SK-N-SH (cell line): ENCODE measurements around the gene ETV3. TPM values are rescaled to one million over a fixed set of nuclear protein-coding genes. Genes with fewer than 3 reads are reported as not detected.
A peak's percentile ranks its signal among the peaks of the same experiment; 100 is the strongest.

Experiments
- CTCF ChIA-PET: fragments of 300-600, 350-600 bp; formaldehyde crosslinking; extraction: SDS; loops from one replicate; lab custom pipeline; 2021; lab: Yijun Ruan, JAX
- POLR2A ChIA-PET: fragments of 350-600 bp; sonication (Branson Sonifier 250); formaldehyde crosslinking; extraction: SDS; loops from one replicate; lab custom pipeline; 2020; ENCODE audit warnings: antibody characterized with exemption, inconsistent platforms; lab: Yijun Ruan, JAX
- DNase-seq: peaks from one replicate; pipeline ENCODE4 v3.0.0; 2012
- H2AFZ ChIP-seq: fragments of 200-600 bp; sonication (generic); 2 replicates; pipeline ENCODE4 v1.8.1; 2016; ENCODE audit warnings: antibody characterized with exemption, mild to moderate bottlenecking, low read depth
- H3F3A ChIP-seq: fragments of 200-600 bp; sonication (generic); replicated peaks from 2 replicates; pipeline ENCODE3; 2016; ENCODE audit warnings: antibody characterized with exemption, mild to moderate bottlenecking; ENCODE audit not compliant: insufficient read depth
- H3K27ac ChIP-seq, 2 experiments: fragments of 200-500 bp in 1 of 2; fragments of 200-600 bp in 1 of 2; sonication (Bioruptor generic) in 1 of 2; sonication (generic), shearing (Covaris generic) in 1 of 2; 2 replicates each; pipeline versions ENCODE4 v1.5.1 to v1.6.1; 2014 to 2016; ENCODE audit warnings: low read depth in 2 of 2, inconsistent platforms in 1 of 2, low read length in 1 of 2, mild to moderate bottlenecking in 1 of 2, mixed read lengths in 1 of 2
- H3K27me3 ChIP-seq: fragments of 200-600 bp; sonication (generic), shearing (Covaris generic); 2 replicates; pipeline ENCODE4 v1.6.1; 2016; ENCODE audit warnings: mixed run types; ENCODE audit not compliant: insufficient read depth
- H3K36me3 ChIP-seq, 2 experiments: fragments of 200-500 bp in 1 of 2; fragments of 200-600 bp in 1 of 2; sonication (Bioruptor generic) in 1 of 2; sonication (generic) in 1 of 2; replicated peaks in 1 of 2; 2 replicates each; pipeline versions ENCODE3 to v1.5.1; 2014 to 2016; ENCODE audit warnings: low read length in 1 of 2, mild to moderate bottlenecking in 1 of 2; ENCODE audit not compliant: insufficient read depth in 2 of 2, control insufficient read depth in 1 of 2
- H3K4me1 ChIP-seq, 2 experiments: fragments of 200-500 bp in 1 of 2; fragments of 200-600 bp in 1 of 2; sonication (Bioruptor generic) in 1 of 2; sonication (generic), shearing (Covaris generic) in 1 of 2; 2 replicates each; pipeline versions ENCODE4 v1.5.1 to v1.6.1; 2014 to 2016; ENCODE audit warnings: low read depth in 1 of 2, low read length in 1 of 2, mixed run types in 1 of 2; ENCODE audit not compliant: insufficient read depth in 2 of 2, control insufficient read depth in 1 of 2
- H3K4me2 ChIP-seq: fragments of 200-600 bp; sonication (generic), shearing (Covaris generic); 2 replicates; pipeline ENCODE4 v1.6.1; 2017; ENCODE audit warnings: mixed run types
- H3K4me3 ChIP-seq, 2 experiments: fragments of 200-500 bp in 1 of 2; fragments of 200-600 bp in 1 of 2; sonication (Bioruptor generic) in 1 of 2; sonication (generic), shearing (Covaris generic) in 1 of 2; 2 replicates each; pipeline versions ENCODE4 v1.5.1 to v1.8.1; 2014 to 2016; ENCODE audit warnings: low read depth in 2 of 2, inconsistent platforms in 1 of 2, low read length in 1 of 2, mild to moderate bottlenecking in 1 of 2, mixed read lengths in 1 of 2, moderate library complexity in 1 of 2
- H3K79me2 ChIP-seq: fragments of 200-600 bp; sonication (generic); 2 replicates; pipeline ENCODE4 v1.8.1; 2017; ENCODE audit warnings: mild to moderate bottlenecking; ENCODE audit not compliant: insufficient read depth
- H3K9ac ChIP-seq: fragments of 200-600 bp; sonication (generic); 2 replicates; pipeline ENCODE4 v1.6.1; 2017; ENCODE audit warnings: mixed run types
- H3K9me2 ChIP-seq: fragments of 200-600 bp; sonication (generic); 2 replicates; pipeline ENCODE4 v1.6.1; 2017; ENCODE audit warnings: mixed run types
- H3K9me3 ChIP-seq: fragments of 200-600 bp; sonication (generic); 2 replicates; pipeline ENCODE4 v1.6.1; 2017; ENCODE audit warnings: mixed run types, mild to moderate bottlenecking, moderate library complexity
- H4K20me1 ChIP-seq: fragments of 200-600 bp; sonication (generic); 2 replicates; pipeline ENCODE4 v1.6.1; 2017; ENCODE audit warnings: mild to moderate bottlenecking, mixed run types; ENCODE audit not compliant: insufficient read depth
- EP300 ChIP-seq, 2 experiments: IDR thresholded peaks; 2 replicates each; pipeline versions ENCODE4 v1.4.0 to v1.6.1; 2012; ENCODE audit warnings: borderline replicate concordance in 1 of 2, low read depth in 1 of 2, low read length in 1 of 2
- EZH2phosphoT487 ChIP-seq: fragments of 200-600 bp; sonication (generic); IDR thresholded peaks from 2 replicates; pipeline ENCODE4 v1.6.1; 2017; ENCODE audit warnings: low read depth, mixed run types, mild to moderate bottlenecking, antibody characterized with exemption, moderate library complexity, borderline replicate concordance
- GABPA ChIP-seq: IDR thresholded peaks from 2 replicates; pipeline ENCODE4 v1.4.0; 2012; ENCODE audit warnings: low read depth, mild to moderate bottlenecking
- GATA2 ChIP-seq: sonication (generic); formaldehyde crosslinking; IDR thresholded peaks from 2 replicates; pipeline ENCODE4 v1.5.0; 2020; ENCODE audit warnings: mild to moderate bottlenecking, missing genetic modification reagents
- JUND ChIP-seq: IDR thresholded peaks from 2 replicates; pipeline ENCODE4 v1.4.0; 2012
- NRF1 ChIP-seq: IDR thresholded peaks from 2 replicates; pipeline ENCODE4 v1.6.1; 2012; ENCODE audit warnings: low read depth, mild to moderate bottlenecking, low read length
- POLR2AphosphoS5 ChIP-seq: IDR thresholded peaks from 2 replicates; pipeline ENCODE4 v1.6.1; 2012; ENCODE audit warnings: low read depth, low read length
- RAD21 ChIP-seq: IDR thresholded peaks from 2 replicates; pipeline ENCODE4 v1.6.1; 2012; ENCODE audit warnings: mild to moderate bottlenecking, low read length
- RCOR1 ChIP-seq: fragments of 150-350 bp; IDR thresholded peaks from 2 replicates; pipeline ENCODE4 v1.6.1; 2017; ENCODE audit warnings: antibody characterized with exemption, low read length
- SMC3 ChIP-seq: IDR thresholded peaks from 2 replicates; pipeline ENCODE4 v1.6.1; 2012; ENCODE audit warnings: low read depth, low read length, improper control_type of control experiment
- TAF1 ChIP-seq: IDR thresholded peaks from 2 replicates; pipeline ENCODE4 v1.6.1; 2012; ENCODE audit warnings: low read depth, mild to moderate bottlenecking, low read length, moderate library complexity, borderline replicate concordance
- YY1 ChIP-seq: IDR thresholded peaks from 2 replicates; pipeline ENCODE4 v1.4.0; 2012; ENCODE audit warnings: low read depth, mild to moderate bottlenecking
- whole genome bisulfite sequencing: methylation state at CpG from one replicate; pipeline ENCODE4 v1.1.6; 2017; ENCODE audit warnings: low lambda C conversion rate; 5-methylcytosine and 5-hydroxymethylcytosine counted together
- polyA plus RNA-seq, 3 experiments: library from polyadenylated mRNA; depleted of rRNA; stranded (reverse); fragments of >200 nt; gene quantifications; 2 replicates each; pipeline ENCODE4 v1.2.3, GENCODE V29; 2012
- TF ChIP-seq, protein P1 (sequence below): IDR thresholded peaks from 2 replicates; pipeline ENCODE4; 2012
- TF ChIP-seq, protein P2 (sequence below): fragments of 200-600 bp; sonication (generic); IDR thresholded peaks from 2 replicates; pipeline ENCODE4 v1.6.1; 2017; ENCODE audit warnings: antibody characterized with exemption, mild to moderate bottlenecking, moderate library complexity

The ETV3 gene
- polyA plus RNA-seq, 1 of the 3 experiments (the other 2 are of a cell fraction): 5.4 TPM

DNA sequence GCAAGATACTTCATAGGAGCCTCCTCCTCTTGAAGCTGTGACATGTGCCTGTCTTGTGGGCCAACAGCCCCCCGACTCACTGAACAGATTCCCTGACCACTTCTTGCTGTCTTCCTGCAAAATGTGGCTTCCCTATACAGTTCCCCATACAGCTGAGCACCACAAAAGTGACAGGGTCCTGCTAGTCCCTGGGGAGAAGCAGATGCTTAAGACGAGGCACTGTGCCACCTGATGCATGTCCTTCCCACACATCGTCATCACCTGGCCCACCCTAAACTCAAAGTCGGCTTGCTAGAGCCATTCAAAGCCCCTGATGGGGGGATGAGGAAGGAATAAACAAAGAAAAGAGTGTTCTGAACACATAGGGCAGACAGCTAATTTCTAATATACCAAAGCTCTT lies 29.2 kb upstream of the ETV3 start (continued):
- TF ChIP-seq POLR2AphosphoS5: no peak
- no peak for TF ChIP-seq RCOR1
- TF ChIP-seq GABPA: no peak
- no peak for TF ChIP-seq GATA2 (CRISPR knock-in tag)
- no peak for TF ChIP-seq NRF1

DNA sequence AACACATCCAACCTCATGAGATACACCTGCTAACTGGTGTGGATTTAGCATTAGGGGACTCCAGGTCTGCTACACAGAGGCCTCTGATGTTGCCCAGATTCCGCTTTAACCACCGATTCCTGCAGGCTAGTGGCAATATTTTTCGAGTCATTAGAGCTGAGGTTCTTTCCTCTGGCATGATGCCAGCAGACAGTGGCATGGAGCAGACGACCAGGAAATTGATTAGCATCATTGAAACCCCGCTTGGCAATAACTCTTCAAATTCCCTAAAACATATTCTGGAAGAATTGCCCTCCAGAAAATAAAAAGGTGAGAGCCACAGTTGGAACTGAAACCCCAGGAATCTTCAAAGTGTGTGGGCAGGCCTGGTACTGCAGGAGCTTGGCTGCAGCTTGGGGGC lies 28.4 kb upstream of the ETV3 start:
- H3K4me1 ChIP-seq: peaks cover 0 to 7% of the 10 kb centered on the region in 2 experiments; a peak in 1 of 4 replicates
- H3K9me3 ChIP-seq: no peaks in the 10 kb centered on the region
- H3K9ac ChIP-seq: no peak overlapping the region
- H4K20me1 ChIP-seq: no peaks in the 10 kb centered on the region
- no CpG with 5 or more reads among the region's 5 CpGs for WGBS
- CTCF ChIA-PET: interaction anchor here (1.2 to 2.2 kb wide), 4 partner anchors 11 to 77 kb away, joined by 3 to 8 read pairs (median 6); no protein-coding TSS in a partner anchor
- no peak overlapping the region for H2AFZ ChIP-seq
- no peaks in the 10 kb centered on the region for H3K36me3 ChIP-seq
- H3K4me3 ChIP-seq: no peak overlapping the region
- DNase-seq: no peak
- H3F3A ChIP-seq: no peaks in the 10 kb centered on the region
- TF ChIP-seq GABPA (no peak), TAF1 (no peak)
- TF ChIP-seq, all 33 proteins: peak for 0
- H3K4me2 ChIP-seq: no peak overlapping the region
- H3K27ac ChIP-seq: no peak overlapping the region
- H3K9me2 ChIP-seq: no peaks in the 10 kb centered on the region
- H3K27me3 ChIP-seq: peaks cover 40% of the 10 kb centered on the region; the same call in 1 of the 2 replicates
- POLR2A ChIA-PET: no interaction called here
- no peaks in the 10 kb centered on the region for H3K79me2 ChIP-seq

DNA sequence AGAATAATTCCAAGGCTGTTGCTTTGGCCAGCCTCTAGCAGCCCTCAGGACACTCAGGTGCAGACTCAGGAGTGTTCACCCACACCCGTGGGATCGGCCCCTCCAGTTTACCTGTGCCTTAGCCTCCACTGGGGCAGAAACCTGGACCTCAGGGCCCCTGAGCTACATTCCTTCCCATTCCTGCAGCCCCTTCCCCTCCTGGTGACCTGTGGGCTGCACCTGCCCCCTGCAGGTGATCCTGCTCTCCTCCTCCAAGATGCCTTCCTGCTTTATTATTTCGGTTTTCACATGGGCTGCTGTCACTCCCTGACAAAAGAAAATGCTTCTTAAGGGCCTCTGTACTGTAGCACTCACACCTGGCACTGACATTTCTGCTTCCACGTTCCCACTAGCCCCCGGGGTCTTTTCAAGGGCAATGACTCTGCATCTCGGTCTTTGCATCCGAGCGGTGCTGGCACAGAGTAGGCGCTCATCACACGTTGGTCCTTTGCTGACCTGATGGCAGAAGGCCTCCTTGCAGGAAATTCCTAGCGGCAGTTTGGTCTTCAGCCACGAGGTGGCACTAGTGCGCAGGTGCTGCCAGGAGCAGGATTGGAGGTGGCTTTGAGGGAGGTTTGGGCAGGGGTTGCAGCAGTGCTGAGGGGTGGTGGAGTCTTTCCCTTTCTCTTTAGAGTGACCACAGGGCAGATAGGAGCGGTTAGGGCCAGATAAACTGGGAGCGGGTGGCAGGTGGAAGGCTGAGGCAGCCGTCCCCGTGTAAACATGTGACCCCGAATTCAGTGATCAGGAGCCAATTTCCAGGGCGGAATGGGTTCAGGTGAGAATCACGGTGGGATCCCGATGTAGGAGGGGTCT lies 25.3 kb upstream of the ETV3 start:
- H3K27ac ChIP-seq: no peak overlapping the region
- no peak overlapping the region for H2AFZ ChIP-seq
- H3K4me3 ChIP-seq: no peak overlapping the region; a peak in 1 of 4 replicates
- no peaks in the 10 kb centered on the region for H3K9me2 ChIP-seq
- no peaks in the 10 kb centered on the region for H3K36me3 ChIP-seq
- TF ChIP-seq JUND (no peak), SMC3 (peak; percentile 47), EP300 (IDR thresholded peaks at IDR 0.05; ENCODE audit: borderline replicate concordance in 1 of 2, low read depth in 1 of 2, low read length in 1 of 2) (no peak), EZH2phosphoT487 (no peak), RAD21 (peak; percentile 55), YY1 (no peak)
- TF ChIP-seq, protein P1, sequence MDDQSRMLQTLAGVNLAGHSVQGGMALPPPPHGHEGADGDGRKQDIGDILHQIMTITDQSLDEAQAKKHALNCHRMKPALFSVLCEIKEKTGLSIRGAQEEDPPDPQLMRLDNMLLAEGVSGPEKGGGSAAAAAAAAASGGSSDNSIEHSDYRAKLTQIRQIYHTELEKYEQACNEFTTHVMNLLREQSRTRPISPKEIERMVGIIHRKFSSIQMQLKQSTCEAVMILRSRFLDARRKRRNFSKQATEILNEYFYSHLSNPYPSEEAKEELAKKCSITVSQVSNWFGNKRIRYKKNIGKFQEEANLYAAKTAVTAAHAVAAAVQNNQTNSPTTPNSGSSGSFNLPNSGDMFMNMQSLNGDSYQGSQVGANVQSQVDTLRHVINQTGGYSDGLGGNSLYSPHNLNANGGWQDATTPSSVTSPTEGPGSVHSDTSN: no peak
- TF ChIP-seq, protein P2, sequence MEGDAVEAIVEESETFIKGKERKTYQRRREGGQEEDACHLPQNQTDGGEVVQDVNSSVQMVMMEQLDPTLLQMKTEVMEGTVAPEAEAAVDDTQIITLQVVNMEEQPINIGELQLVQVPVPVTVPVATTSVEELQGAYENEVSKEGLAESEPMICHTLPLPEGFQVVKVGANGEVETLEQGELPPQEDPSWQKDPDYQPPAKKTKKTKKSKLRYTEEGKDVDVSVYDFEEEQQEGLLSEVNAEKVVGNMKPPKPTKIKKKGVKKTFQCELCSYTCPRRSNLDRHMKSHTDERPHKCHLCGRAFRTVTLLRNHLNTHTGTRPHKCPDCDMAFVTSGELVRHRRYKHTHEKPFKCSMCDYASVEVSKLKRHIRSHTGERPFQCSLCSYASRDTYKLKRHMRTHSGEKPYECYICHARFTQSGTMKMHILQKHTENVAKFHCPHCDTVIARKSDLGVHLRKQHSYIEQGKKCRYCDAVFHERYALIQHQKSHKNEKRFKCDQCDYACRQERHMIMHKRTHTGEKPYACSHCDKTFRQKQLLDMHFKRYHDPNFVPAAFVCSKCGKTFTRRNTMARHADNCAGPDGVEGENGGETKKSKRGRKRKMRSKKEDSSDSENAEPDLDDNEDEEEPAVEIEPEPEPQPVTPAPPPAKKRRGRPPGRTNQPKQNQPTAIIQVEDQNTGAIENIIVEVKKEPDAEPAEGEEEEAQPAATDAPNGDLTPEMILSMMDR: peak; percentile 89
- POLR2A ChIA-PET: no interaction called here
- no peaks in the 10 kb centered on the region for H3K79me2 ChIP-seq
- no peak overlapping the region for H3K9ac ChIP-seq
- H3K9me3 ChIP-seq: no peaks in the 10 kb centered on the region
- H3F3A ChIP-seq: no peaks in the 10 kb centered on the region
- WGBS: 15% methylated on average over 20 of the region's 21 CpGs
- DNase-seq: peak; percentile 75
- CTCF ChIA-PET: interaction anchor here (1.0 to 18.9 kb wide), 6 partner anchors 9 to 82 kb away, joined by 3 to 586 read pairs (median 4); no protein-coding TSS in a partner anchor
- H4K20me1 ChIP-seq: no peaks in the 10 kb centered on the region
- no peak overlapping the region for H3K4me2 ChIP-seq
- peaks cover 0 to 7% of the 10 kb centered on the region in 2 experiments; a peak in 1 of 4 replicates for H3K4me1 ChIP-seq
- peaks cover 25% of the 10 kb centered on the region; the same call in 1 of the 2 replicates for H3K27me3 ChIP-seq
